GM18868 (cell line): Measurements from ENCODE around the gene CLASRP.

Source experiments
- ATAC-seq: cut with Tn5 transposase; IDR thresholded peaks from one replicate; pipeline ENCODE4 v1.9.1; 2021; ENCODE audit warnings: mild to moderate bottlenecking, moderate library complexity; ENCODE audit not compliant: unreplicated experiment

Gene CLASRP

GRCh38 chr19:45079063-45079910 is 40.4 kb downstream of the CLASRP start, which contains the start of gene GEMIN7:
Gene GEMIN7 (plus strand): TSS chr19:45079260. CDS start chr19:45090115, 10,855 bp downstream.
- ATAC-seq: peak; percentile 37

GRCh38 chr19:45079911-45080370 is 41.1 kb downstream of the CLASRP start:
- ATAC-seq: no peak

DNA sequence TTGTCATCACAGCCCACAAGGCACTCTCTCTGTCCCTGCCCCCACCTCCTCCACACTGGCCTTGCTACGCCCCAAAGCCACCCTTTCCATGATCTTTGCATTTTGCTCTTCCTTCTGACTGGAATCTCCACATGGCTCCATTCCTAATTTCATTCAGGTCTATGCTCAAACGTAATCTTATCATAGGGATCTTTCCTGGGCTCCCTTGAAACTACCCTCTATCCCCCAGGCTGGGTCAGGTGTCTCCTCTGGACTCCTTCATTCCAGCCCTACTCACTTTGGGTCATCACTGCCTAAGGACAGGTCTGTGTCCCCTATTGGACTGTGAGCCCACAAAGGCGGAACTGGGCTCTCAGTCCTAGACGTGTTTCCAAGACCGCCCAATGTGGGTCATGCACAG is 43.3 kb downstream of the CLASRP start:
- no peak for ATAC-seq

DNA sequence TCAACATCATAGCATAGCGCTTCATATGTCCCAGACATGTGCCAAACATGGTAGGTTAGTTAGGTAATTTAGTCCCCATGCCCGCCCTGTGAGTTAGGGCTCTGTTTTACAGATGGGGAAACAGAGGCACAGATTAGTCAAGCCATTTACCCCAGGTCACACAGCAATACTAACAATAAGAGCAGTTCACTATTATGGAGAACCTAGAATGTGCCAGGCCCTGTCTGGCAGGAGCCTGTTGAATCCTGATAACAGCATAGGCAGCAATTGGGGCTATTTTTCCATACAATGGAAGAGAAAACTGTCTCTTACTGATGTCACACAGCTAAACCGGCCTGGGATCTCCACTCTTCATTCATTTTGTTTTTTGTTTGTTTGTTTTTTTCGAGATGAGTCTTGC is 47.6 kb downstream of the CLASRP start:
- ATAC-seq: no peak

GRCh38 chr19:45087531-45087930 is 48.7 kb downstream of the CLASRP start:
- ATAC-seq: no peak

GRCh38 chr19:45090034-45090433 is 51.2 kb downstream of the CLASRP start:
- ATAC-seq: no peak

DNA sequence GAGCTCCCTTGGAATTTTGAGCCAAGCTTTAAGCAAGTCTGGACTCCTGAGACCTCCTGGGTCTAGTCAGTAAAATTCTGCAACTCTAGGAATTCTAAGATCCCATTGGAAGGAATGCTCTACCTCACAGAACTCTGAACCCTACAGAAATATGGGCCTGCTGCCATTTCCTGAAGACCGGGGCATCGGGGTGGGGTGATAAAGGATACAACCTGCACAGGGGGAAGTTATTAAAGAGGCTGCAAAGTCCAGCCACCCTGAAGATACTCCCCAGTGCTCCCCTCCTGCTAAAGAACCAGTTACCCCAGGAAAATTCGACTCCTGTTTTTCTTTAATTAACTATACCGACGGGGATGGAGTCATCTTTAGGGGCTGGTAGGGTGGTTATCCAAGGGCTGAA is 51.8 kb downstream of the CLASRP start:
- no peak for ATAC-seq

GRCh38 chr19:45091031-45091923 is 52.4 kb downstream of the CLASRP start:
- peak; percentile 71 for ATAC-seq

- peak; percentile 73 for ATAC-seq
Measured at GRCh38 chr19:45092747-45093678, 54.2 kb downstream of the CLASRP start, which contains the start of gene PPP1R37. Gene PPP1R37 (plus strand): TSS chr19:45093179. CDS start chr19:45093326, 147 bp downstream.

DNA sequence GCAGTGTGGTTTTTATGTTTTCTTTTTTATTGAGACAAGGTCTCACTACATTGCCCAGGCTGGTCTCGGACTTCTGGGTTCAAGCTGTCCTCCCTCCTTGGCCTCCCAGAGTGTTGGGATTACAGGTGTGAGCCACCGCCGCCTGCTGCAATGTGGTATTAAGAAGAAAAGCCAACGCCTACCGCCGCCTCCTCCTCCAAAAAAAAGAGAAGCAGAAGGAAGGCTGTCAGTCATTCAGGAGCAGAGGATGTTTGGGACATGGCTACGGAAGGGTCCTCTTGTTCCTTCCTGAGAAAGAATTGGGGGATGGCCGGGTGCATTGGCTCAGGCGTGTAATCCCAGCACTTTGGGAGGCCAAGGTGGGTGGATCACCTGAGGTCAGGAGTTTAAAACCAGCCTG is 55.3 kb downstream of the CLASRP start:
- ATAC-seq: no peak

DNA sequence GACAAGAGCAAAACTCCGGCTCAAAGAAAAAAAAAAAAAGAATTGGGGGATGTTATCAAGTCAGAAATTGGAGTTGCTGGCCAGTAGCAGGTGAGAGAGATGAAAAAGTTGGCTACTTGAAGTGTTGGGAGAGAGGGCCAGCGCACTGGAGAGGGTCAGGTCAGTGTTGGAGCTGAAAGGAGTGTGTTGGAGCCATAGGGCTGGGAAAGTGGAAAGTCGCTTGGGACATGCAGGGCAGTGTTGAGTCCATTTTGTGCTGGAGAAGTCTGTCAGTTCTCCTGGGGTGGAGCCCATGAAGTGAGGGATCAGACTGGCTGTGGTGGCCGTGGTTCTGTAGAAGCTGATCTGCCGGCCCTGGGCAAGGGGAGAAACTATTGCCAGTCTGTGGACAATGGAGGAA is 55.9 kb downstream of the CLASRP start:
- ATAC-seq: no peak

- no peak for ATAC-seq
Measured at GRCh38 chr19:45095496-45096413, 56.9 kb downstream of the CLASRP start.

DNA sequence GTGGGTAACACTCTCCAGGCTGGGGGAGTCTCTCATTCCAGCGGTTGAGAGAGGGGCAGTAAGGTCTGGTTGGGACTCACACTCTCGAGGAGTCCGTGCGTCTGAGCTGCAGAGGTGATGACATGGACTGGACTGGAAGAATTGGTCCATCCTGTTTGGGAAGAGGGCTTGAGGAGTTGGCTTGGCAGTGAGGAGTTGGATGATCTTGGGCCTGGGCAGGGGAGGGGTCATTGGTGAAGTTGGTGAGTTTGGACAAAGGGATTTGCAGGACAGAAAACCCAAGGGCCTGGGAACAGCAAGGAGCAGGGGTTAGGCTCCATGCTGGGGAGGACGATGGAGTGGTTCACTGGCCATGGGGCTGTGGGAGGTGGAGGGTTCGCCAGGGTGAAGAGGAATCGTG is 57.9 kb downstream of the CLASRP start:
- no peak for ATAC-seq

- ATAC-seq: no peak
Measured at GRCh38 chr19:45097450-45097775, 58.6 kb downstream of the CLASRP start.

GRCh38 chr19:45097776-45098520 is 59.1 kb downstream of the CLASRP start:
- ATAC-seq: no peak

- no peak for ATAC-seq
Measured at GRCh38 chr19:45098521-45099466, 59.9 kb downstream of the CLASRP start.

GRCh38 chr19:45099467-45100191 is 60.8 kb downstream of the CLASRP start:
- no peak for ATAC-seq
